AG10803 (cell line): ENCODE measurements around the gene ABI2.

Experiments used
- DNase-seq: peaks from one replicate; pipeline ENCODE4 v3.0.0; 2010; ENCODE audit warnings: low read depth
- H3K4me3 ChIP-seq: 2 replicates; pipeline ENCODE4 v1.5.1; 2011; ENCODE audit warnings: mild to moderate bottlenecking, low read length, control low read depth
- CTCF ChIP-seq: conservative IDR thresholded peaks from 2 replicates; pipeline ENCODE4 v1.5.1; 2011; ENCODE audit warnings: mild to moderate bottlenecking, low read length, control low read depth, inconsistent platforms

ABI2 gene

DNA sequence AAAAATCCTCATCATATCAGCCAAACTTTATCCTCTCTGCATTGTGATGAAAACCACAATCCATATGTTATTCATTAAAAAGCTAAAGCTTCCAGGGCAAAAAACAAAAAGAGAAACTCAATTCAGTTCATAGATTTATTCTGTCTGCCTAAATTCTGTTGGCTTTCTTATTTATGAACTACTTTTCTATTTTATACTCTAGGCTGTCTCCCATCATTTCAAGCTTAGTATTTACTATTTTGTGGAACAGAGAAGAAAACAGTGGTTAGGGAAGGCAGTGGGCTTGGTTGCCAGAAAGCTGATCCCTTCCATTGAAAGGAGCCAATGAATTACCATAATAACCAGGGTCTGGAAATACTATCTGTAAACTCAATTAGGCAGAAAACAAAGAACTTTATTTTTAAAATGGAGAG, 135.1 kb downstream of the ABI2 start:
- peak; percentile 59 for DNase-seq
- no peak for TF ChIP-seq CTCF
- H3K4me3 ChIP-seq, result peak overlapping the region; percentile 2; the same call in 1 of the 2 replicates

- no peak for DNase-seq
- no peak for TF ChIP-seq CTCF
- H3K4me3 ChIP-seq, result no peak overlapping the region
Measured at GRCh38 chr2:203469546-203469945, 141.4 kb downstream of the ABI2 start.

DNA sequence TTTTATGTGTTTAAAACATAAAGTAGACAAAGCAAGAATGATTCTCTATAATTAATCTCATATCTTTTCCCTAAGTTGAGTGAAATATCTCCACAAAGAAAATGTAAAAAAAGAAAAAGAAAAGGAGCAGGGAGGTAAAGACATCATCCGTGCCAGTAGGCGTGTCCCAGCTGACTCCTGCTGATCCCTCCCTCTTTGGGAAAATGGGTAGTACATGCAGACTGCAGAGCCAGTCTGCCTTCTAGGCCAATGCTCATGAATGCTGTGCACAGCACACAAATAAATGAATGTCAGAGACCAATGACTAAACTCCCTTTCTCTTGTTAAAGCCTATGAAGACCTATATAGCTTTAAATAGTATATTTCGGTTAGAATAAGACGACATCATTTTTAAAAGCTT, 142.2 kb downstream of the ABI2 start:
- TF ChIP-seq CTCF, result no peak
- H3K4me3 ChIP-seq, result no peak overlapping the region
- DNase-seq, result no peak

- no peak for TF ChIP-seq CTCF
- H3K4me3 ChIP-seq, result no peak overlapping the region
- DNase-seq, result no peak
Measured at GRCh38 chr2:203471323-203471722, 143.1 kb downstream of the ABI2 start.

GRCh38 chr2:203476881-203477280, 148.7 kb downstream of the ABI2 start:
- DNase-seq, result no peak
- H3K4me3 ChIP-seq, result no peak overlapping the region
- TF ChIP-seq CTCF, result no peak

- no peak for TF ChIP-seq CTCF
- H3K4me3 ChIP-seq, result no peak overlapping the region
- DNase-seq, result no peak
Measured at GRCh38 chr2:203480623-203481022, 152.4 kb downstream of the ABI2 start.

- DNase-seq, result peak; percentile 45
- peak; percentile 68 for TF ChIP-seq CTCF
- H3K4me3 ChIP-seq, result no peak overlapping the region
Measured at GRCh38 chr2:203484266-203485112, 156.3 kb downstream of the ABI2 start.
